Parathyroid adenoma (tissue), 2 donors: ENCODE measurements around the gene ZSWIM6.
A peak's percentile ranks its signal among the peaks of the same experiment; 100 is the strongest.
"Not testable (repeated sequence)": the region's sequence is repeated elsewhere in the genome, so short reads cannot be mapped to it uniquely, and the experiment has no call there.

Experiments used
- H2AFZ ChIP-seq: fragments of 300-600 bp; sonication (generic); one replicate; pipeline ENCODE4 v1.7.0; 2017; ENCODE audit warnings: antibody characterized with exemption, mild to moderate bottlenecking
- H3K27ac ChIP-seq: fragments of 300-600 bp; sonication (generic); one replicate; pipeline ENCODE4 v1.7.0; 2017
- H3K27me3 ChIP-seq: fragments of 300-600 bp; sonication (generic); one replicate; pipeline ENCODE4 v1.7.0; 2017; ENCODE audit warnings: low read length; ENCODE audit not compliant: control insufficient read depth, insufficient read depth
- H3K36me3 ChIP-seq: fragments of 300-600 bp; sonication (generic); one replicate; pipeline ENCODE4 v1.7.0; 2017; ENCODE audit warnings: low read length; ENCODE audit not compliant: control insufficient read depth, insufficient read depth
- H3K4me1 ChIP-seq: fragments of 300-600 bp; sonication (generic); one replicate; pipeline ENCODE4 v1.7.0; 2017; ENCODE audit warnings: control low read depth
- H3K4me2 ChIP-seq: fragments of 300-600 bp; sonication (generic); one replicate; pipeline ENCODE4 v1.7.0; 2017; ENCODE audit warnings: low read length
- H3K4me3 ChIP-seq: fragments of 300-600 bp; sonication (generic); one replicate; pipeline ENCODE4 v1.7.0; 2017; ENCODE audit warnings: low read depth, low read length
- H3K79me2 ChIP-seq: fragments of 300-600 bp; sonication (generic); one replicate; pipeline ENCODE4 v1.7.0; 2017; ENCODE audit warnings: control low read depth
- H3K9ac ChIP-seq: fragments of 300-600 bp; sonication (generic); one replicate; pipeline ENCODE4 v1.7.0; 2017; ENCODE audit warnings: mild to moderate bottlenecking
- H3K9me3 ChIP-seq: fragments of 300-600 bp; sonication (generic); one replicate; pipeline ENCODE4 v1.7.0; 2017; ENCODE audit warnings: low read length; ENCODE audit not compliant: control insufficient read depth
- TF ChIP-seq, protein P1 (sequence below): fragments of 300-600 bp; sonication (generic); IDR thresholded peaks from one replicate; pipeline ENCODE4 v1.7.0; 2017; ENCODE audit warnings: antibody characterized with exemption, mild to moderate bottlenecking
- donor health status: primary hyperparathyroidism.

ZSWIM6 gene

DNA sequence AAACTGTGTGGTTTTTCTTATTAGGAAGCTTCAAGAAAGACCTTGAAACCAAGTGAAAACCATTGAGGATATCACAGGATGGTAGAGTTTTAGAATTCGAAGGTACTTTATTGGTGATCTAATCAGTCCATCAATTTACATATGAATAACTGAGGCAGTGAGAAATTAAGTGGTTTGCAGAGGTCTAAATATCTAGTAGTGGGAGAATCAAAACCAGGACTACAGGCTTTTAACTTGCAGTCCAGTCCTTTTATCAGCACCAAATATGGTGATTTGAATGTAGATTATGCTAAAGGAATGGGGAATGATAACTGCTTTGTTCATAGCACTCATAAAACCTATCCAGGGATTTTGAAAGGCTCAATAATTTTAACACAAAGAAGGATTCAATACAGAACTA lies 85.8 kb downstream of the ZSWIM6 start:
- no peaks in the 10 kb centered on the region for H3K36me3 ChIP-seq
- H2AFZ ChIP-seq = no peak overlapping the region
- no peaks in the 10 kb centered on the region for H3K9me3 ChIP-seq
- TF ChIP-seq, protein P1, sequence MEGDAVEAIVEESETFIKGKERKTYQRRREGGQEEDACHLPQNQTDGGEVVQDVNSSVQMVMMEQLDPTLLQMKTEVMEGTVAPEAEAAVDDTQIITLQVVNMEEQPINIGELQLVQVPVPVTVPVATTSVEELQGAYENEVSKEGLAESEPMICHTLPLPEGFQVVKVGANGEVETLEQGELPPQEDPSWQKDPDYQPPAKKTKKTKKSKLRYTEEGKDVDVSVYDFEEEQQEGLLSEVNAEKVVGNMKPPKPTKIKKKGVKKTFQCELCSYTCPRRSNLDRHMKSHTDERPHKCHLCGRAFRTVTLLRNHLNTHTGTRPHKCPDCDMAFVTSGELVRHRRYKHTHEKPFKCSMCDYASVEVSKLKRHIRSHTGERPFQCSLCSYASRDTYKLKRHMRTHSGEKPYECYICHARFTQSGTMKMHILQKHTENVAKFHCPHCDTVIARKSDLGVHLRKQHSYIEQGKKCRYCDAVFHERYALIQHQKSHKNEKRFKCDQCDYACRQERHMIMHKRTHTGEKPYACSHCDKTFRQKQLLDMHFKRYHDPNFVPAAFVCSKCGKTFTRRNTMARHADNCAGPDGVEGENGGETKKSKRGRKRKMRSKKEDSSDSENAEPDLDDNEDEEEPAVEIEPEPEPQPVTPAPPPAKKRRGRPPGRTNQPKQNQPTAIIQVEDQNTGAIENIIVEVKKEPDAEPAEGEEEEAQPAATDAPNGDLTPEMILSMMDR = no peak
- H3K4me2 ChIP-seq = no peak overlapping the region
- no peak overlapping the region for H3K9ac ChIP-seq
- H3K27ac ChIP-seq = no peak overlapping the region
- no peaks in the 10 kb centered on the region for H3K27me3 ChIP-seq
- H3K4me3 ChIP-seq = no peak overlapping the region
- peaks cover 19% of the 10 kb centered on the region for H3K4me1 ChIP-seq
- H3K79me2 ChIP-seq = peaks cover 68% of the 10 kb centered on the region

DNA sequence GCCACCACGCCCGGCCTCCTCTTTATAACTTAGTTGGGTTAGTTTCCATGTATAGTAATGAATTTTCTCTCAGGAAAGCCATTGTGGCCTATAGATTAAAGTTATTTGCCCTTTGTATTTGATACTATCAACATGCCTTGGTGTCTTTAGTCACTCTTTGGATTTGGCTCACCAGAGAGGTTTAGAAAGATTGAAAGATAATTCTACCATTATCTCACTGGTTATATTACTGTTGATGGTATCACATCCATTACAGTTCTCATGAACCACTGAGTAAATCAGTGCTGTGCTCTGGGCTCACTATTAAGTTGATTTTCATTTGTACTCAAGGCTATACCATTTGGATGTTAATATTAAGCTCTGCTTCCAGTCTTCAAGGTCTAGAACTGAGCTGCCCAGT lies 87.0 kb downstream of the ZSWIM6 start:
- Histone ChIP-seq H3K79me2 (peaks cover 57% of the 10 kb centered on the region), H3K4me2 (no peak overlapping the region), H2AFZ (no peak overlapping the region), H3K4me3 (no peak overlapping the region), H3K36me3 (no peaks in the 10 kb centered on the region), H3K9me3 (no peaks in the 10 kb centered on the region), H3K4me1 (peaks cover 24% of the 10 kb centered on the region), H3K27ac (no peak overlapping the region), H3K9ac (no peak overlapping the region), H3K27me3 (no peaks in the 10 kb centered on the region)
- TF ChIP-seq, protein P1 = no peak

DNA sequence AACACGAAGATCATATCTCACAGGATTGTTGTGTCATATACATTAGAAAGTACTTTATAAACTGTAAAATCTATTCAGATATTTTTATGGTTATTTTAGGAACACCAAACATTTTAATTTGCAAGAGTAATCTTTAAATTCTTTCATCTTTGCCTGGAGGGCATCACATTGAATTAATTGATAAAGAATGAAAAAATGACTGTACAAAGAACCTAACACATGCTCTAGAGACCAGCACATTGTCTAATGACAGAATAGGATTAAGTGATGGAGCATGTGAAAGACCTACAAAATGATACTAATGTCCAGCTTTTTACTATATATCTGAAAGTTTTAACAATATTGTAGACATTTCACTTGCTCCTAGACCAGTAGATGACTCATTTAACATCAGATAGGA lies 88.0 kb downstream of the ZSWIM6 start:
- no peak overlapping the region for H2AFZ ChIP-seq
- no peaks in the 10 kb centered on the region for H3K36me3 ChIP-seq
- no peaks in the 10 kb centered on the region for H3K27me3 ChIP-seq
- no peak overlapping the region for H3K27ac ChIP-seq
- no peaks in the 10 kb centered on the region for H3K9me3 ChIP-seq
- H3K9ac ChIP-seq = no peak overlapping the region
- H3K79me2 ChIP-seq = peaks cover 51% of the 10 kb centered on the region
- TF ChIP-seq, protein P1 = no peak
- peaks cover 26% of the 10 kb centered on the region for H3K4me1 ChIP-seq
- H3K4me2 ChIP-seq = no peak overlapping the region
- no peak overlapping the region for H3K4me3 ChIP-seq

DNA sequence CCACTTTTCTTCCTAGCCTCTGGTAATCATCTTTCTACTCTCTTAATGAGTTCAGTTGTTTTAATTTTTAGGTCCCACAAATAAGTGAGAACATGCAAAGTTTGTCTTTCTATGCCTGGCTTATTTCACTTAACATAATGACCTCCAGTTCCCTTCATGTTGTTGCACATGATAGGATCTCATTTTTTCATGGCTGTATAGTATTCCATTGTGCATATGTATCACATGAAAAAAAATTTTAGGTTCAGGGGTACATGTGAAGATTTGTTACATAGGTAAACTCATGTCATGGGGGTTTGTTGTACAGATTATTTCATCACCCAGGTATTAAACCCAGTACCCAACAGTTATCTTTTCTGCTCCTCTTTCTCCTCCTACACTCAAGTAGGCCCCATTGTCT lies 89.2 kb downstream of the ZSWIM6 start:
- not testable (repeated sequence) for H3K9me3 ChIP-seq, H3K27ac ChIP-seq, H3K4me3 ChIP-seq, H3K4me2 ChIP-seq, H3K36me3 ChIP-seq, H2AFZ ChIP-seq, H3K9ac ChIP-seq, H3K27me3 ChIP-seq
- H3K79me2 ChIP-seq = peaks cover 42% of the 10 kb centered on the region
- peaks cover 19% of the 10 kb centered on the region for H3K4me1 ChIP-seq

DNA sequence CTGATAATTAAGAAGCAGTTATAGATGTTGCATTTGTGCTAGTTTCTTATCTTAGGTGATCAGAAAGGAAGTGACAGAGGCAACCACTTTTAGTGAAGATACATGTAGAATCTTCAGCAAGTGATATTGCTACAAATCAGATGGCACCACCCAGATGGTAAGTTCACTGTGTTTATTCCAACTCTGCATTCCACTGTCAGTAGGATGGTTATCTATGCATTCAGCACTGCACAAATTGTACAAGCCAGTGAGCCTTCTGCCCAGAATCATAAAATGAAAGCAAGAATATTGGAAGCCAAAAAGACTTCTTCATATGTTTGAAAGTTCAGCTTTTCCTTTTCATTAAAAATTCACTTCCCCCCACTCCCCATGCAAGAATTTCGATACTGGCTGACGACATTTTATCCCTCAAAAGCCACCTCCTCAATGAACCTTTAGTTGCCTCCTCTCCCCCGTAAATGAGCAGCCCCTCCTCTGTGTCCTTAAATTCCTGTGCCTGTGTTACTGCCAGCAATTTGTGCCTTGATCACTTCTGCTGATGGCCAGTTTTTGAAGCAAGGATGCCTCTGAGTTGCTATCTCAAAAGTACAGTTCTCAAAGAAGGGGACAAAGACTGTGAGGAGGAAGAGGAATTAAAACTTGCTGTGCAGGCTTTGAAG lies 91.6 kb downstream of the ZSWIM6 start:
- Histone ChIP-seq H3K79me2 (peaks cover 27% of the 10 kb centered on the region), H3K27ac (peak overlapping the region; percentile 33), H3K9ac (no peak overlapping the region), H3K36me3 (no peaks in the 10 kb centered on the region), H3K4me2 (peak overlapping the region; percentile 19), H3K27me3 (no peaks in the 10 kb centered on the region), H3K4me3 (peak overlapping the region; percentile 6), H2AFZ (no peak overlapping the region), H3K9me3 (no peaks in the 10 kb centered on the region), H3K4me1 (peaks cover 16% of the 10 kb centered on the region)
- TF ChIP-seq, protein P1 = no peak
